ENCODE measurements around the gene PRPF19. TPM values are rescaled to one million over a fixed set of nuclear protein-coding genes. Genes with fewer than 3 reads are reported as not detected.

Gene PRPF19
- total RNA-seq, 1 donor from 2014 or later: 37.5 TPM

- DNase-seq (ENCODE audit: low spot score in 2 of 2) (peak; percentile 93 to 94), FAIRE-seq (no peak)
These were observed 17.9 kb upstream of the PRPF19 start, which contains the start of gene TMEM132A for GRCh38 chr11:60924110-60924905. Gene TMEM132A (plus strand): TSS chr11:60924460. CDS start chr11:60924634, 174 bp downstream.

- no peak for FAIRE-seq
- DNase-seq (ENCODE audit: low spot score in 2 of 2): no peak
These were observed 17.4 kb upstream of the PRPF19 start for GRCh38 chr11:60923800-60924109.

- DNase-seq (ENCODE audit: low spot score in 2 of 2): no peak
- no peak for FAIRE-seq
These were observed 16.9 kb upstream of the PRPF19 start for GRCh38 chr11:60923326-60923725.

GRCh38 chr11:60922906-60923305, 16.5 kb upstream of the PRPF19 start:
- FAIRE-seq (no peak), DNase-seq (ENCODE audit: low spot score in 2 of 2) (no peak)

GRCh38 chr11:60921777-60922335, 15.5 kb upstream of the PRPF19 start:
- no peak for DNase-seq (ENCODE audit: low spot score in 2 of 2)
- FAIRE-seq: no peak

- DNase-seq (ENCODE audit: low spot score in 2 of 2): no peak
- FAIRE-seq: no peak
These were observed 14.9 kb upstream of the PRPF19 start for GRCh38 chr11:60921259-60921658.

- DNase-seq (ENCODE audit: low spot score in 2 of 2) (no peak), FAIRE-seq (no peak)
These were observed 13.6 kb upstream of the PRPF19 start for GRCh38 chr11:60919956-60920355.

GRCh38 chr11:60919320-60919719, 12.9 kb upstream of the PRPF19 start:
- FAIRE-seq: no peak
- DNase-seq (ENCODE audit: low spot score in 2 of 2): no peak

- no peak for DNase-seq (ENCODE audit: low spot score in 2 of 2)
- FAIRE-seq: no peak
These were observed 12.5 kb upstream of the PRPF19 start for GRCh38 chr11:60918939-60919265.

- no peak for FAIRE-seq
- DNase-seq (ENCODE audit: low spot score in 2 of 2): no peak
These were observed 12.0 kb upstream of the PRPF19 start for GRCh38 chr11:60918251-60918938.

GRCh38 chr11:60917267-60917666, 10.9 kb upstream of the PRPF19 start:
- FAIRE-seq (no peak), DNase-seq (ENCODE audit: low spot score in 2 of 2) (no peak)

- FAIRE-seq: no peak
These were observed 10.4 kb upstream of the PRPF19 start for GRCh38 chr11:60916669-60917206.

GRCh38 chr11:60915248-60915914, 9.0 kb upstream of the PRPF19 start:
- DNase-seq (ENCODE audit: low spot score in 2 of 2): peak in 1 of 2 donors; percentile 67

More at GRCh38 chr11:60916669-60917206, 10.4 kb upstream of the PRPF19 start:
- DNase-seq (ENCODE audit: low spot score in 2 of 2): no peak

GRCh38 chr11:60914633-60915247, 8.4 kb upstream of the PRPF19 start:
- no peak for DNase-seq (ENCODE audit: low spot score in 2 of 2)
- no peak for FAIRE-seq

More at GRCh38 chr11:60915248-60915914, 9.0 kb upstream of the PRPF19 start:
- FAIRE-seq: no peak

GRCh38 chr11:60913793-60914632, 7.6 kb upstream of the PRPF19 start, which contains the start of gene TMEM109:
Gene TMEM109 (plus strand): TSS chr11:60914158. CDS start chr11:60919694, 5,536 bp downstream.
- DNase-seq (ENCODE audit: low spot score in 2 of 2) (peak; percentile 88 to 89), FAIRE-seq (no peak)

- DNase-seq (ENCODE audit: low spot score in 2 of 2) (no peak), FAIRE-seq (no peak)
These were observed 6.6 kb upstream of the PRPF19 start for GRCh38 chr11:60912851-60913528.

GRCh38 chr11:60912223-60912850, 6.0 kb upstream of the PRPF19 start:
- FAIRE-seq (no peak), DNase-seq (ENCODE audit: low spot score in 2 of 2) (no peak)

- FAIRE-seq: no peak
- no peak for DNase-seq (ENCODE audit: low spot score in 2 of 2)
These were observed 4.5 kb upstream of the PRPF19 start for GRCh38 chr11:60910711-60911380.

Data from frontal cortex (tissue), 4 donors.